GM21717 (cell line): ENCODE results near the gene INPP5K.
"Not testable (repeated sequence)": the region's sequence is repeated elsewhere in the genome, so short reads cannot be mapped to it uniquely, and the experiment has no call there.

Experiments
- ATAC-seq: cut with Tn5 transposase; IDR thresholded peaks from one replicate; pipeline ENCODE4 v1.9.1; 2021; ENCODE audit warnings: mild to moderate bottlenecking, moderate library complexity; ENCODE audit not compliant: unreplicated experiment

The INPP5K gene

GRCh38 chr17:1469231-1469852, 47.1 kb downstream of the INPP5K start:
- no peak for ATAC-seq

GRCh38 chr17:1467898-1468492, 48.4 kb downstream of the INPP5K start:
- ATAC-seq: no peak

- no peak for ATAC-seq
These were observed 49.2 kb downstream of the INPP5K start for GRCh38 chr17:1467258-1467657.

- no peak for ATAC-seq
These were observed 52.2 kb downstream of the INPP5K start for GRCh38 chr17:1464186-1464585.

- ATAC-seq: no peak
These were observed 54.0 kb downstream of the INPP5K start for GRCh38 chr17:1462164-1463112.

GRCh38 chr17:1461198-1461944, 55.0 kb downstream of the INPP5K start:
- ATAC-seq: no peak

- ATAC-seq: no peak
These were observed 56.2 kb downstream of the INPP5K start for GRCh38 chr17:1460233-1460632.

- ATAC-seq: peak; percentile 62
These were observed 60.4 kb downstream of the INPP5K start, which contains the start of gene CRK for GRCh38 chr17:1455797-1456599. TSS of gene CRK (minus strand) at chr17:1456232. CDS start at chr17:1456117, 115 bp downstream.

GRCh38 chr17:1455291-1455796, 61.1 kb downstream of the INPP5K start:
- peak; percentile 24 for ATAC-seq

- ATAC-seq: no peak
These were observed 61.9 kb downstream of the INPP5K start for GRCh38 chr17:1454541-1454940.

- not testable (repeated sequence) for ATAC-seq
These were observed 62.7 kb downstream of the INPP5K start for GRCh38 chr17:1453694-1454093.

- ATAC-seq: no peak
These were observed 63.6 kb downstream of the INPP5K start for GRCh38 chr17:1452836-1453235.

GRCh38 chr17:1450261-1450660, 66.2 kb downstream of the INPP5K start:
- ATAC-seq: not testable (repeated sequence)

GRCh38 chr17:1449412-1449967, 66.9 kb downstream of the INPP5K start:
- ATAC-seq: no peak

- ATAC-seq: no peak
These were observed 69.4 kb downstream of the INPP5K start for GRCh38 chr17:1447052-1447451.

GRCh38 chr17:1446201-1446600, 70.2 kb downstream of the INPP5K start:
- ATAC-seq: no peak

GRCh38 chr17:1445695-1446094, 70.7 kb downstream of the INPP5K start:
- not testable (repeated sequence) for ATAC-seq
